HepG2 (cell line): Measurements from ENCODE around the gene POLE3. TPM values are rescaled to one million over a fixed set of nuclear protein-coding genes. Genes with fewer than 3 reads are reported as not detected.
A peak's percentile ranks its signal among the peaks of the same experiment; 100 is the strongest.

Experiments used
- AHDC1 ChIP-seq: sonication (generic); formaldehyde crosslinking; IDR thresholded peaks from 2 replicates; pipeline ENCODE4 v1.5.1; 2020; ENCODE audit warnings: mild to moderate bottlenecking, missing genetic modification reagents, borderline replicate concordance
- ETS1 ChIP-seq: sonication (generic); formaldehyde crosslinking; IDR thresholded peaks from 2 replicates; pipeline ENCODE4 v1.4.0; 2020; ENCODE audit warnings: missing genetic modification reagents
- HCFC1 ChIP-seq: fragments of 150-350 bp; IDR thresholded peaks from 2 replicates; pipeline ENCODE4 v1.6.1; 2014; ENCODE audit warnings: low read depth, low read length
- HDAC1 ChIP-seq: sonication (generic); formaldehyde crosslinking; IDR thresholded peaks from 2 replicates; pipeline ENCODE4 v1.5.1; 2020; ENCODE audit warnings: mild to moderate bottlenecking, missing genetic modification reagents
- NR2C2 ChIP-seq: sonication (generic); formaldehyde crosslinking; IDR thresholded peaks from 2 replicates; pipeline ENCODE4 v1.4.0; 2020; ENCODE audit warnings: missing genetic modification reagents, mild to moderate bottlenecking, moderate library complexity, borderline replicate concordance
- SRF ChIP-seq: IDR thresholded peaks from 2 replicates; pipeline ENCODE4 v1.6.1; 2011; ENCODE audit warnings: mild to moderate bottlenecking, low read depth, low read length, moderate library complexity
- ZNF777 ChIP-seq: sonication (generic); formaldehyde crosslinking; IDR thresholded peaks from 2 replicates; pipeline ENCODE4 v1.4.0; 2020; ENCODE audit warnings: missing genetic modification reagents
- ZNF891 ChIP-seq: sonication (generic); formaldehyde crosslinking; IDR thresholded peaks from 2 replicates; pipeline ENCODE4 v1.5.0; 2020; ENCODE audit warnings: mild to moderate bottlenecking, missing genetic modification reagents
- polyA plus RNA-seq, 8 experiments: library from polyadenylated mRNA; depleted of rRNA in 3 of 8; stranded (reverse) in 7 of 8; unstranded in 1 of 8; fragments of >200 nt; fragmentation: Illumina TruSeq in 4 of 8; extraction: Trizol in 4 of 8; gene quantifications; 2 replicates each; pipeline versions ENCODE4 v1.2.1 to v1.2.3, GENCODE V29; 2011 to 2016; ENCODE audit warnings: low read depth in 4 of 8, missing spikeins in 1 of 8, mixed read lengths in 1 of 8; ENCODE audit not compliant: insufficient read depth in 1 of 8
- total RNA-seq, 5 experiments: library from RNA; depleted of rRNA; stranded (reverse); fragments of >200 nt; fragmentation: Illumina TruSeq; extraction: Trizol; gene quantifications; 2 replicates each; pipeline ENCODE4 v1.2.3, GENCODE V29; 2016; ENCODE audit warnings: low read depth in 1 of 5

POLE3 gene
- total and polyA plus RNA-seq, 2 of the 13 experiments (the other 11 are each of a cell fraction or from before 2014, with no cell fraction given) = 36.0 to 77.2 TPM

GRCh38 chr9:113454914-113455761, 44.7 kb upstream of the POLE3 start (continued):
- peak; percentile 19; the same call in 1 of the 2 replicates for TF ChIP-seq AHDC1 (CRISPR knock-in tag)
- no peak for TF ChIP-seq SRF
- TF ChIP-seq HDAC1 (CRISPR knock-in tag) = no peak; the same call in 1 of the 2 replicates
- TF ChIP-seq ZNF777 (CRISPR knock-in tag) = no peak
- TF ChIP-seq ETS1 (CRISPR knock-in tag) = no peak
- no peak for TF ChIP-seq HCFC1
- TF ChIP-seq NR2C2 (CRISPR knock-in tag) = no peak
- no peak for TF ChIP-seq ZNF891 (CRISPR knock-in tag)
